GM10266 (cell line): ENCODE data around the gene TEX2.

ENCODE experiments used
- DNase-seq: peaks from one replicate; pipeline ENCODE4 v3.0.0; 2012; ENCODE audit errors: extremely low spot score
- TF ChIP-seq, protein P1 (sequence below): IDR thresholded peaks from 2 replicates; pipeline ENCODE4 v1.5.1; 2012; ENCODE audit warnings: mild to moderate bottlenecking, low read depth; ENCODE audit not compliant: control insufficient read depth, insufficient read depth; ENCODE audit errors: missing control alignments

Gene TEX2

DNA sequence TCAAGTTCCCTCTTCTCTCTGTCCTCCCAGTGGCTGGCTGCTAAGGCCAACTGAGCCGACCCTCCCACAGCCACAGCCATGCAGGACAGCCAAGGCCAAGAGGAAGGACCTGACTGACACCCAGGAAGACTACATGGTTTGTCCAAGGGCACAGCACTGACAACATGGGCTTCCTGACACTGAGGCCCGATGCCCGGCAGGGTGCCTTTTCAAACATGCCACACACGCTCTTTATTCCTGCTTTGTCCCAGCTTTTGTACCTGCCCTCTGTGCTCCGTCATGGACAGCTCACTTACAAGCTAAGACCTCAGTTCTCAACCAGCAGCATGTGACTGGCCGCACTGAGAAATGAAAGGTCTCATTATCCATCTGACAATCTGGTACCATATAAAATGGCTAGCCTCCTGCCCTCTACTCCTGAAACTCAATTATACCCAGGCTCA lies 45.8 kb downstream of the TEX2 start:
- DNase-seq: no peak
- TF ChIP-seq, protein P1, sequence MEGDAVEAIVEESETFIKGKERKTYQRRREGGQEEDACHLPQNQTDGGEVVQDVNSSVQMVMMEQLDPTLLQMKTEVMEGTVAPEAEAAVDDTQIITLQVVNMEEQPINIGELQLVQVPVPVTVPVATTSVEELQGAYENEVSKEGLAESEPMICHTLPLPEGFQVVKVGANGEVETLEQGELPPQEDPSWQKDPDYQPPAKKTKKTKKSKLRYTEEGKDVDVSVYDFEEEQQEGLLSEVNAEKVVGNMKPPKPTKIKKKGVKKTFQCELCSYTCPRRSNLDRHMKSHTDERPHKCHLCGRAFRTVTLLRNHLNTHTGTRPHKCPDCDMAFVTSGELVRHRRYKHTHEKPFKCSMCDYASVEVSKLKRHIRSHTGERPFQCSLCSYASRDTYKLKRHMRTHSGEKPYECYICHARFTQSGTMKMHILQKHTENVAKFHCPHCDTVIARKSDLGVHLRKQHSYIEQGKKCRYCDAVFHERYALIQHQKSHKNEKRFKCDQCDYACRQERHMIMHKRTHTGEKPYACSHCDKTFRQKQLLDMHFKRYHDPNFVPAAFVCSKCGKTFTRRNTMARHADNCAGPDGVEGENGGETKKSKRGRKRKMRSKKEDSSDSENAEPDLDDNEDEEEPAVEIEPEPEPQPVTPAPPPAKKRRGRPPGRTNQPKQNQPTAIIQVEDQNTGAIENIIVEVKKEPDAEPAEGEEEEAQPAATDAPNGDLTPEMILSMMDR: no peak

DNA sequence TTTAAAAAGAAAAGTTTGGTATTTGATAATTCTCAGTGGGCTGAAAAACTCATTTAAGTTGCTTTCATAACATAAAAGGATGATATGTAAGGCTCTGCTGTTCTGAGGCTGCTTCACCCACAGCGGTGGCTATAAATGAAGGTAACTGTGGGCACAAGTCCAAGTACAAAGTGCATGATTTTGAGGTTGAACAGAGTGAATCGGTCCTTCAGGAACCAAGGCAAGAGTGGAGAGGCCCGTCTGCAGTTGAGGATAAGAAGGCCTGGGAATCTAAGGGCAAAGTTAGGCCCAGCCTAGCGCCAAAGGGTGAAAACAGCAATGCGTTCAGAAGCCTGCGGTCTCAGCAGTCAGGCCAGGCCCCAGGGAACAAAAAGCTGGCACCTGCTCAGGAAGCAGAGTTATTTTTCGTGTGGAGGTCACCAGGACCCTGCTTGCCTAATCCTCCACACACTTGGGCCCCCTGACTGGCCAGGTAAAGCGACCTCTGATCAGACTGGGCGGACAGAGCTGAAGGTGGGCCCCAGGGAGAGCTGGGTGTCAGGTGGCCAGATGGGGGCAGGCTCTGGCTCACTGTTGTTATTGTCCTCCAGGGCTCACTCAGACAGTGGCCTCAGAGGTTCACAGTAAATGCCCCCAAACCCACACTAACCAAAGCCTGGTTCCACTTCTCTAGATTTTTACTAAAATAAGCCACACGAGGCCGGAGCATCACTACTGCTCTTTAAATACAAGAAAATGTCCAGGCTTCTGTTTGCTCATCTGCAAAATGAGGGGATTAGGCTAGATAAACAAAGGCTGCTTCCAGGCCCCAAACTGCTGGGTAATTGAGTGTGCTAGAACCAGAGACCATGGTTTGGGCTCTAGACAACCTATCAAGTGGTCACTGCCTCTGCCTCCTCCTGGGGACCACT lies 46.5 kb downstream of the TEX2 start:
- TF ChIP-seq, protein P1: peak; percentile 51
- DNase-seq: peak; percentile 54

DNA sequence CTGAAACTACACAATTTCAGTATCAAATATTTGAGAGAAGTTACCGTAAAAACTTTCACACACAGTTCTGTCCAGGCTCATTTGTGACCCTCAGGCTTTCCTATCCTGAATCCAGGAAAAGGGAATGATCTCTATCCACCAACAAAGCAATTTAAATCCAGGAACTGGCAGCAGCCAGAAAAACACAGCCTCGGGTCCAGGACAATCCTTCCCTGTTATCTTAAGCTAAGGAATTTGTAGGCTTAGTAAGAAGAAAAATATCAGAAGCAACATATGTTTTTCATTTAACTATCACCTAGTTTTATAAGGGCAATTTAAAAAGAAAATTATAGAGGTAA lies 47.1 kb downstream of the TEX2 start:
- TF ChIP-seq, protein P1: no peak
- no peak for DNase-seq

DNA sequence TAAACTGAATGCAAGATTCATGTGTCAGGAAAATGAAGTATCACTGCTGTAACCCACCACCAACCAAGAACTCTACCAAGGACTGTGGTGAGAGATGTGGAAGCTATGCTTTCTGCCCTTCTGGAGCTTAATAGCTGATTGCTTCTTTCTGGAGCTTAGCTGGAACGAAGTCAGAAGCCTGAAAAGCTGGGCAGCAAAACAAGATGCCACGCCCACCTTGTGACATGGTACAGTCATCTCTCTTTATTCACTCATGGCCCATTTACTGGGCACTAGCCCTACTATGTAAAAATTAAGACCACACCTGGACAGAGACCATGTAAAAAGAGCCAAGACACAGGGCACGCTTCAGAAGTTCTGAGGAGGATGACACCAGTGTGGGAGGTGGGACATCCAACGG lies 48.1 kb downstream of the TEX2 start:
- no peak for DNase-seq
- TF ChIP-seq, protein P1: no peak

DNA sequence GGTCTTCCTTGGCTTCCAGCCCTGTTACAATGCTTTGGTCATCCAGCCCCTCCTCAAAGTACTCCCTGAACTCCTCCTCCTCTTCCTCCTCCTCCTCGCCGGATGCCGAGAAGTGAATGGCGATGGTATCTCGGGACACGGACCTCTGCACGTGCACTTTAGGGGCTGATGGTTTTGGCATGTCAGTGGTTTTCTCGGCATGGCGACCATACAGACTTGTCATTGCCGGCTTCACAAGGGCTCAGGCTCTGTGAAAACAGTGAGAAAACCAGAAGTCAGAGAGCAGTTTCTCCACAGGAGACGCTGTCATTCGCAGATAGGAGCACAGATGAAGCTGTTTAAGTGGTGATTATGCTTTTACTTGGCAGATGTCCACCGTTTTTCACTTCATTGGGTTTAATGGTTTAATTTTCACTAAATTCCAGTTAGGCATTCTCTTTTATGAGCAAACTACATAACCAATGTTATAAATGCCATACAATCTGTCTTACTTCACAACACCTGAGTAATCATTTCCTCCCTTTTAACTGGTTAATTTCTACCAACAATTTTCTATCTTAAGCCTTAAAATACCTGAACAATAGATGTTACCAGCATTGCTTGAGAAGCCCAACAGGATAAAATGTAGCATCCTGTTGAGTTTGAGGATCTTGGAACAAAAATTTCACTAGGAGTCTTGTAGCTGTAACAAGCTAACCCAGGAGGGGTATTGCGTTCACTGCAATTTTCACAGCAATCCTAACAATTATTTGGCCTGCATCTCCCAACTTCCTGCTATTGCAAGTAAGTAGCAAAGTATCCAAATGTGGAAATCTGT lies 48.9 kb downstream of the TEX2 start:
- no peak for DNase-seq
- TF ChIP-seq, protein P1: no peak

DNA sequence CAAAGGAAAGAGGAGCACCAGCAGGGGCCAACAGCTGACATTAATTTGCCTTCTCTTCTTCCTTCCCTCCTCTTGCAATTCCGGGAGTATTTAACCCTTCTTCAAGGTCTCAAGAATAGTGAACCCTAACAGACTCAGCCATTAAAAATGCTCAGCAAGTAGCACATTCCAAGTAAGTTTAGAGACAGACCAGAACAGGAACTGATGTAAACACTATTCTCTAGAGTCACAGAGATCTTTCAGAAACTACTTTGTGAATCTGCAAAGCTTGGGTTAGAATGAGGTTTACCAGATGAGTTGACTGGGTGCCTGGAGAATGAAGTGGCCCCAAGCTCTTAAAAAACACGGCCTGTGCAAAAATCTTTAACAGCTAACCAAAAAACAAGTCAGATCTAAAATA lies 50.9 kb downstream of the TEX2 start:
- DNase-seq: no peak
- TF ChIP-seq, protein P1: no peak
